ENCODE measurements around the gene ARX. TPM values are rescaled to one million over a fixed set of nuclear protein-coding genes. Genes with fewer than 3 reads are reported as not detected.

The ARX gene
- total RNA-seq, 2 donors from 2014 or later, result 1.0 TPM; not detected in 1

- Histone ChIP-seq H3K9me3 (no peaks in the 10 kb centered on the region), H3K27ac (no peak overlapping the region), H3K4me1 (peaks cover 11% of the 10 kb centered on the region), H3K27me3 (peaks cover 0 to 4% of the 10 kb centered on the region in 2 donors), H3K4me3 (no peak overlapping the region), H3K36me3 (replicated peaks in 1 of 2; ENCODE audit: insufficient read depth in 1 of 2, low read depth in 2 of 2) (no peaks in the 10 kb centered on the region)
- 19 to 23% methylated on average over 7 to 10 of the region's 44 CpGs for WGBS, 2 donors
- ATAC-seq, result no peak
- TF ChIP-seq, protein P1, sequence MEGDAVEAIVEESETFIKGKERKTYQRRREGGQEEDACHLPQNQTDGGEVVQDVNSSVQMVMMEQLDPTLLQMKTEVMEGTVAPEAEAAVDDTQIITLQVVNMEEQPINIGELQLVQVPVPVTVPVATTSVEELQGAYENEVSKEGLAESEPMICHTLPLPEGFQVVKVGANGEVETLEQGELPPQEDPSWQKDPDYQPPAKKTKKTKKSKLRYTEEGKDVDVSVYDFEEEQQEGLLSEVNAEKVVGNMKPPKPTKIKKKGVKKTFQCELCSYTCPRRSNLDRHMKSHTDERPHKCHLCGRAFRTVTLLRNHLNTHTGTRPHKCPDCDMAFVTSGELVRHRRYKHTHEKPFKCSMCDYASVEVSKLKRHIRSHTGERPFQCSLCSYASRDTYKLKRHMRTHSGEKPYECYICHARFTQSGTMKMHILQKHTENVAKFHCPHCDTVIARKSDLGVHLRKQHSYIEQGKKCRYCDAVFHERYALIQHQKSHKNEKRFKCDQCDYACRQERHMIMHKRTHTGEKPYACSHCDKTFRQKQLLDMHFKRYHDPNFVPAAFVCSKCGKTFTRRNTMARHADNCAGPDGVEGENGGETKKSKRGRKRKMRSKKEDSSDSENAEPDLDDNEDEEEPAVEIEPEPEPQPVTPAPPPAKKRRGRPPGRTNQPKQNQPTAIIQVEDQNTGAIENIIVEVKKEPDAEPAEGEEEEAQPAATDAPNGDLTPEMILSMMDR (IDR thresholded peaks at IDR 0.05), result no peak
- no peak for TF ChIP-seq POLR2A (IDR thresholded peaks at IDR 0.05)
- no peak for DNase-seq
- intact Hi-C loops (cut with DNase I), result no loop called here
Measured at GRCh38 chrX:25013632-25014365, 2.0 kb downstream of the ARX start.

DNA sequence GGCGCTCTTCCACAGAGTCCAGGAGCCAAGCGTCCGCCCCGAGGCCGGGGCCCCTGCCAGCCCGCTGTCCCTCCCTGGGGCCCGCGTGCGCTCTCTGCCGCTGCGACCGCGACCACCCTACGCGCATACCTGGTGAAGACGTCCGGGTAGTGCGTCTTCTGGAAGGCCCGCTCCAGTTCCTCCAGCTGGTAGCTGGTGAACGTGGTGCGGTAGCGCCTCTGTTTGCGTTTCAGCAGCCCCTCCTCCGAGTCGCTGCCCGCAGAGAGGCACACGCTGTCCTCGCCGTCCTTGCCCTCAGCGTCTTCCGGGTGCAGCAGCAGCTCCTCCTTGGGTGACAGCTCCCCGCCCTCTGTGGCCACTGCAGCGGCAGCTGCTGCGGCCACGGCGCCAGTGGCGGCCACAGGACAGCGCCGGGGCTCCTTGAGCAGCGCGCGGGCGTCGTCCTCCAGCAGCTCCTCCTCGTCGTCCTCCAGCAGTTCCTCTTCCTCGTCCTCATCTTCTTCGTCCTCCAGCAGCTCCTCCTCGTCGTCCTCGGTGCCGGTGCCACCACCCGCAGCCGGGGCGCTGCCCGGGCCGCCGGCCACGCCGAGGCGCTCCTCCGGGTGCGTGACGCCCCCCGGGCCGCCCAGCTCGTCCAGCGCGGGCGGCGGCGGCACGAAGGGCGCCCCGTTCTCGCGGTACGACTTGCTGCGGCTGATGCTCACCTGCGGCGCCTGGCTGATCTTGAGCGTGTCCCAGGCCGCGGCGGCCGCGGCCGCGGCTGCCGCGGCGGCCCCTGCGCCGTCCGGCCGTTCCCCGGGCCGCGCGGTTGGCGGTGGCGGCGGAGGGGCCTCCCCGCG is 2.8 kb downstream of the ARX start:
- H3K27ac ChIP-seq, result no peak overlapping the region
- intact Hi-C loops (cut with DNase I), result no loop called here
- WGBS, 2 donors, result 2% methylated on average over 44 of the region's 105 CpGs; no CpG with 5 or more reads in 1 of the 2 donors

DNA sequence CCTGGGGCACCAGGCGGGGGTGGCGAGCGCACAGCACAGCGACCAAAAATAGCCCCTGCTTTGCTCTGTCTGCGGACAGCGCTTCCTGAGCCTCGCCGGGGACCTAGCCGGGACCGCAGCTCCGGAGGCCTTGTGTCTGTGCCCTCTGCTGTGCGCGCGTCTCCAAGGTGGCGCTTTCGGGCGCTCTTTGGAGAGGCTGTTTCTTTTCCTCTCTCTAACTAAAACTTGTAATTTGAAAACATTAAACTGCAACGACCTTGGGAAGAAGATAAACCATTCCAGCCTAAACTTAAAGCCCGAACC is 3.4 kb downstream of the ARX start:
- ATAC-seq (no peak), DNase-seq (no peak)
- H3K27ac ChIP-seq, result no peak overlapping the region
- no peaks in the 10 kb centered on the region for H3K36me3 ChIP-seq (replicated peaks in 1 of 2; ENCODE audit: insufficient read depth in 1 of 2, low read depth in 2 of 2)
- 0 to 2% methylated on average over 2 to 19 of the region's 19 CpGs for WGBS, 2 donors
- H3K4me3 ChIP-seq, result no peak overlapping the region
- no peaks in the 10 kb centered on the region for H3K9me3 ChIP-seq
- intact Hi-C loops (cut with DNase I), result no loop called here
- H3K27me3 ChIP-seq, result peaks cover 0 to 4% of the 10 kb centered on the region in 2 donors
- peaks cover 12% of the 10 kb centered on the region for H3K4me1 ChIP-seq
- TF ChIP-seq POLR2A (IDR thresholded peaks at IDR 0.05), result no peak
- TF ChIP-seq, protein P1 (IDR thresholded peaks at IDR 0.05), result no peak

More for the DNA sequence above, 2.8 kb downstream of the ARX start:
- Histone ChIP-seq H3K27me3 (peaks cover 0 to 4% of the 10 kb centered on the region in 2 donors), H3K4me1 (peaks cover 11% of the 10 kb centered on the region), H3K4me3 (no peak overlapping the region), H3K9me3 (no peaks in the 10 kb centered on the region), H3K36me3 (replicated peaks in 1 of 2; ENCODE audit: insufficient read depth in 1 of 2, low read depth in 2 of 2) (no peaks in the 10 kb centered on the region)
- no peak for TF ChIP-seq POLR2A (IDR thresholded peaks at IDR 0.05)
- TF ChIP-seq, protein P1 (IDR thresholded peaks at IDR 0.05), result no peak
- ATAC-seq, result no peak
- DNase-seq, result no peak

- Histone ChIP-seq H3K4me3 (no peak overlapping the region), H3K27me3 (peaks cover 0 to 4% of the 10 kb centered on the region in 2 donors), H3K36me3 (replicated peaks in 1 of 2; ENCODE audit: insufficient read depth in 1 of 2, low read depth in 2 of 2) (no peaks in the 10 kb centered on the region), H3K9me3 (no peaks in the 10 kb centered on the region), H3K4me1 (peaks cover 17% of the 10 kb centered on the region), H3K27ac (no peak overlapping the region)
- TF ChIP-seq, protein P1 (IDR thresholded peaks at IDR 0.05), result no peak
- 0 to 6% methylated on average over 4 to 29 of the region's 32 CpGs for WGBS, 2 donors
- no peak for ATAC-seq
- DNase-seq, result no peak
- intact Hi-C loops (cut with DNase I), result no loop called here
Measured at GRCh38 chrX:25011589-25012432, 4.0 kb downstream of the ARX start.

Measured in body of pancreas (tissue), 4 donors.